A549 (cell line): ENCODE measurements around the gene TDRD9. TPM values are rescaled to one million over a fixed set of nuclear protein-coding genes. Genes with fewer than 3 reads are reported as not detected.

Source experiments
- ATAC-seq, 2 experiments: fragments of 200-7000 bp in 1 of 2; fragments of >200 bp in 1 of 2; cut with Nextera tagmentation in 1 of 2; cut with Tn5 transposase in 1 of 2; 3 replicates each; pipeline versions ENCODE4 v1.8.0 to v1.9.1; 2018 to 2020; ENCODE audit warnings: mild to moderate bottlenecking in 1 of 2, moderate library complexity in 1 of 2
- CTCF ChIA-PET: fragments of 300-600 bp; sonication (Branson Sonifier 250); formaldehyde crosslinking; extraction: SDS; loops from one replicate; lab custom pipeline; 2021; ENCODE audit warnings: antibody characterized with exemption, inconsistent platforms; lab: Yijun Ruan, JAX
- POLR2A ChIA-PET: fragments of 350-600 bp; formaldehyde crosslinking; extraction: SDS; loops from one replicate; lab custom pipeline; 2021; ENCODE audit warnings: antibody characterized with exemption, inconsistent platforms; lab: Yijun Ruan, JAX
- DNase-seq, 2 experiments: peaks; one replicate each; pipeline versions ENCODE4 v3.0.0 to v3.0.0-alpha.2; 2011 to 2016; ENCODE audit warnings: low read depth in 1 of 2, low spot score in 1 of 2
- FAIRE-seq: peaks from 2 replicates; lab custom pipeline; 2011; peaks lifted over from hg19 to GRCh38; lab: Jason Lieb, UNC
- H3K27ac ChIP-seq, 2 experiments: fragments of >200 bp; sonication (Bioruptor Twin); formaldehyde crosslinking; 3 replicates each; pipeline ENCODE4 v1.5.1; 2016 to 2017
- H3K4me1 ChIP-seq: fragments of >200 bp; sonication (Bioruptor Twin); formaldehyde crosslinking; 3 replicates; pipeline ENCODE4 v1.6.1; 2016
- H3K4me2 ChIP-seq: fragments of >200 bp; sonication (Bioruptor Twin); formaldehyde crosslinking; 3 replicates; pipeline ENCODE4 v1.6.1; 2016
- H3K4me3 ChIP-seq: fragments of >200 bp; sonication (Bioruptor Twin); formaldehyde crosslinking; 3 replicates; pipeline ENCODE4 v1.5.1; 2016
- H3K9me3 ChIP-seq: fragments of >200 bp; sonication (Bioruptor Twin); formaldehyde crosslinking; 3 replicates; pipeline ENCODE4 v1.6.1; 2016
- CBX2 ChIP-seq: fragments of 200-600 bp; sonication (generic); IDR thresholded peaks from 2 replicates; pipeline ENCODE4 v1.6.1; 2016; ENCODE audit warnings: low read depth, mild to moderate bottlenecking, borderline replicate concordance
- CBX8 ChIP-seq: fragments of 200-600 bp; sonication (generic); IDR thresholded peaks from 2 replicates; pipeline ENCODE4 v1.6.1; 2016
- CHD4 ChIP-seq: fragments of 200-600 bp; sonication (generic); IDR thresholded peaks from 2 replicates; pipeline ENCODE4 v1.6.1; 2016; ENCODE audit warnings: antibody characterized with exemption, mild to moderate bottlenecking, borderline replicate concordance
- FOSL2 ChIP-seq, 2 experiments: fragments of 450-650 bp in 1 of 2; fragments of >200 bp in 1 of 2; sonication (Bioruptor Twin) in 1 of 2; formaldehyde crosslinking; IDR thresholded peaks; 2 replicates each; pipeline versions ENCODE4 v1.5.0 to v1.6.1; 2016 to 2020; ENCODE audit warnings: mild to moderate bottlenecking in 1 of 2, moderate library complexity in 1 of 2
- HDAC2 ChIP-seq: fragments of 200-600 bp; sonication (generic); IDR thresholded peaks from 2 replicates; pipeline ENCODE4 v1.6.1; 2016
- HOXB5 ChIP-seq: fragments of 250-450 bp; sonication (Bioruptor Pico); IDR thresholded peaks from 2 replicates; pipeline ENCODE4 v1.5.0; 2020; ENCODE audit warnings: mild to moderate bottlenecking, moderate library complexity
- KDM5A ChIP-seq: fragments of 200-600 bp; sonication (generic); IDR thresholded peaks from 2 replicates; pipeline ENCODE4 v1.6.1; 2016; ENCODE audit warnings: antibody characterized with exemption, mild to moderate bottlenecking
- MYC ChIP-seq: IDR thresholded peaks from 2 replicates; pipeline ENCODE4 v1.6.1; 2012; ENCODE audit warnings: mild to moderate bottlenecking, inconsistent platforms, low read length, improper control_type of control experiment, borderline replicate concordance
- RAD21 ChIP-seq, 2 experiments: fragments of >200 bp in 1 of 2; sonication (Bioruptor Twin) in 1 of 2; formaldehyde crosslinking in 1 of 2; IDR thresholded peaks in 1 of 2; conservative IDR thresholded peaks in 1 of 2; 2 replicates in 1 of 2; 3 replicates in 1 of 2; pipeline ENCODE4 v1.6.1; 2012 to 2018; ENCODE audit warnings: inconsistent platforms in 1 of 2
- RFX5 ChIP-seq: fragments of 450-650 bp; IDR thresholded peaks from 2 replicates; pipeline ENCODE4 v1.7.1; 2014; ENCODE audit warnings: antibody characterized with exemption, mild to moderate bottlenecking, moderate library complexity
- RNF2 ChIP-seq: fragments of 200-600 bp; sonication (generic); IDR thresholded peaks from 2 replicates; pipeline ENCODE4 v1.6.1; 2016; ENCODE audit warnings: low read depth, mild to moderate bottlenecking, antibody characterized with exemption, moderate library complexity, borderline replicate concordance
- SMC3 ChIP-seq: fragments of >200 bp; sonication (Bioruptor Twin); formaldehyde crosslinking; IDR thresholded peaks from 3 replicates; pipeline ENCODE4 v1.6.1; 2018; ENCODE audit warnings: inconsistent platforms
- TFCP2L1 ChIP-seq: fragments of 250-450 bp; sonication (Bioruptor Pico); IDR thresholded peaks from 2 replicates; pipeline ENCODE4 v1.5.0; 2021; ENCODE audit warnings: mild to moderate bottlenecking
- ZNF302 ChIP-seq: fragments of 250-450 bp; sonication (Bioruptor Pico); IDR thresholded peaks from 2 replicates; pipeline ENCODE4 v1.9.0; 2021; ENCODE audit warnings: inconsistent platforms, mild to moderate bottlenecking, moderate library complexity
- WGBS: methylation state at CpG from one replicate; pipeline ENCODE4 v1.1.6; 2017; ENCODE audit errors: missing lambda C conversion rate; 5-methylcytosine and 5-hydroxymethylcytosine counted together
- polyA plus RNA-seq, 4 experiments: library from polyadenylated mRNA; depleted of rRNA in 3 of 4; stranded (reverse); fragments of >200 nt; fragmentation: RNase III in 1 of 4; extraction: RNeasy Plus Mini Kit Qiagen cat#74134 plus additional on column Dnase treatment in 1 of 4; gene quantifications; 2 replicates in 3 of 4; 3 replicates in 1 of 4; pipeline ENCODE4 v1.2.3, GENCODE V29; 2011 to 2017
- TF ChIP-seq, protein P1 (sequence below): fragments of 200-600 bp; sonication (generic); IDR thresholded peaks from 2 replicates; pipeline ENCODE4 v1.6.1; 2016; ENCODE audit warnings: antibody characterized with exemption, mild to moderate bottlenecking, moderate library complexity
- TF ChIP-seq, protein P2 (sequence below): fragments of >200 bp; sonication (Bioruptor Twin); formaldehyde crosslinking; IDR thresholded peaks from 3 replicates; pipeline ENCODE4 v1.6.1; 2016
- TF ChIP-seq, protein P3 (sequence below): IDR thresholded peaks from 2 replicates; pipeline ENCODE4 v1.6.1; 2012

TDRD9 gene
- polyA plus RNA-seq, 2 of the 4 experiments (the other 2 are of a cell fraction): 0.04 TPM; not detected in 1

DNA sequence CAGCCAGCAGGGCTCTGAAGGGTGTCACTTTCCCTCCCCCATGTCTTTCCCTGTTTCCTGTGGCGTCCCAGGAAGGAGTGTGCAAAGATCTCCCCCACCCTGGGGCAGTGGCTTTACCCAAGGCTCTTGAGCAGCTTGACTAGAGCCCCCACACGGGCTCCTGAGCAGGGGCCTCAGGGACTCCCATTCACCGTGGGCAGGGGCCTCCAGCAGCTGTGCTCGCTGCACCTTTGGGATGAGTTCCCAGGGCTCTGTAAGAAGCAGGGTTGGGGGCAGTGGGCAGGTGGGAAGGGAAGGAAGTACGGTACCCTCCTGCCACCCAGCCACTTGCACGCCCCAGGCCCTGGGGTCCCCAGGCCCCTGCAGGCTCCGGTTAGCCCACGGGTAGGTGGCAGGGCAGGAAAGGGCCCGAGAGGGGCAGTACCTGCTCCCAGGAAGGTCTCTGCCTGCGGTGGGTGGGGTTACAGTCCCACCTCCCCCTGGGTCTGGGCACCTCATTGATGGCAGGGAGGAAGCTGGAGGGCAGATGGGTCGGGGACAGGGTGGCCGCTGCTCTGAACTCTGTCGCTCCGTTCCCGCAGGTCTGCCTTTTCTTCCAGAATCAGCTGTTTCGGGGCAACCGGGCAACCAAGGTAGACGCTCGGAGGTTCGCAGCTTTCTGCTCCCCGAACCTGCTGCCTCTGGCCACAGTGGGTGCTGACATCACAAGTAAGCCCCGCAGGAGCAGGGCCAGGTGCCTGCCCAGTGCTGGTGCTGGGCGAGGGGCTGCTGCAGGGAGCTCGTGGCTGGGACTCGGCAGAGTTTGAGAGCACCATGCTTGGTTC, 170.2 kb downstream of the TDRD9 start:
- Histone ChIP-seq H3K4me1 (peaks cover 5% of the 10 kb centered on the region; the same call in 2 of the 3 replicates), H3K27ac (no peak overlapping the region), H3K4me2 (no peak overlapping the region), H3K4me3 (no peak overlapping the region), H3K9me3 (no peaks in the 10 kb centered on the region)
- TF ChIP-seq RFX5: no peak
- no peak for TF ChIP-seq KDM5A
- TF ChIP-seq, protein P1, sequence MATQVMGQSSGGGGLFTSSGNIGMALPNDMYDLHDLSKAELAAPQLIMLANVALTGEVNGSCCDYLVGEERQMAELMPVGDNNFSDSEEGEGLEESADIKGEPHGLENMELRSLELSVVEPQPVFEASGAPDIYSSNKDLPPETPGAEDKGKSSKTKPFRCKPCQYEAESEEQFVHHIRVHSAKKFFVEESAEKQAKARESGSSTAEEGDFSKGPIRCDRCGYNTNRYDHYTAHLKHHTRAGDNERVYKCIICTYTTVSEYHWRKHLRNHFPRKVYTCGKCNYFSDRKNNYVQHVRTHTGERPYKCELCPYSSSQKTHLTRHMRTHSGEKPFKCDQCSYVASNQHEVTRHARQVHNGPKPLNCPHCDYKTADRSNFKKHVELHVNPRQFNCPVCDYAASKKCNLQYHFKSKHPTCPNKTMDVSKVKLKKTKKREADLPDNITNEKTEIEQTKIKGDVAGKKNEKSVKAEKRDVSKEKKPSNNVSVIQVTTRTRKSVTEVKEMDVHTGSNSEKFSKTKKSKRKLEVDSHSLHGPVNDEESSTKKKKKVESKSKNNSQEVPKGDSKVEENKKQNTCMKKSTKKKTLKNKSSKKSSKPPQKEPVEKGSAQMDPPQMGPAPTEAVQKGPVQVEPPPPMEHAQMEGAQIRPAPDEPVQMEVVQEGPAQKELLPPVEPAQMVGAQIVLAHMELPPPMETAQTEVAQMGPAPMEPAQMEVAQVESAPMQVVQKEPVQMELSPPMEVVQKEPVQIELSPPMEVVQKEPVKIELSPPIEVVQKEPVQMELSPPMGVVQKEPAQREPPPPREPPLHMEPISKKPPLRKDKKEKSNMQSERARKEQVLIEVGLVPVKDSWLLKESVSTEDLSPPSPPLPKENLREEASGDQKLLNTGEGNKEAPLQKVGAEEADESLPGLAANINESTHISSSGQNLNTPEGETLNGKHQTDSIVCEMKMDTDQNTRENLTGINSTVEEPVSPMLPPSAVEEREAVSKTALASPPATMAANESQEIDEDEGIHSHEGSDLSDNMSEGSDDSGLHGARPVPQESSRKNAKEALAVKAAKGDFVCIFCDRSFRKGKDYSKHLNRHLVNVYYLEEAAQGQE: no peak
- TF ChIP-seq CBX8: no peak
- no peak for TF ChIP-seq RAD21 (conservative IDR thresholded peaks at IDR 0.05 in 1 of 2, IDR thresholded peaks at IDR 0.05 in 1 of 2)
- no peak for TF ChIP-seq HOXB5 (CRISPR knock-in tag)
- TF ChIP-seq MYC: no peak
- TF ChIP-seq, protein P2, sequence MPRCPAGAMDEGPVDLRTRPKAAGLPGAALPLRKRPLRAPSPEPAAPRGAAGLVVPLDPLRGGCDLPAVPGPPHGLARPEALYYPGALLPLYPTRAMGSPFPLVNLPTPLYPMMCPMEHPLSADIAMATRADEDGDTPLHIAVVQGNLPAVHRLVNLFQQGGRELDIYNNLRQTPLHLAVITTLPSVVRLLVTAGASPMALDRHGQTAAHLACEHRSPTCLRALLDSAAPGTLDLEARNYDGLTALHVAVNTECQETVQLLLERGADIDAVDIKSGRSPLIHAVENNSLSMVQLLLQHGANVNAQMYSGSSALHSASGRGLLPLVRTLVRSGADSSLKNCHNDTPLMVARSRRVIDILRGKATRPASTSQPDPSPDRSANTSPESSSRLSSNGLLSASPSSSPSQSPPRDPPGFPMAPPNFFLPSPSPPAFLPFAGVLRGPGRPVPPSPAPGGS: no peak
- no peak for TF ChIP-seq FOSL2 (IDR thresholded peaks at IDR 0.05)
- no peak for TF ChIP-seq FOSL2 (CRISPR knock-in tag; IDR thresholded peaks at IDR 0.05)
- no peak for TF ChIP-seq SMC3
- TF ChIP-seq ZNF302 (CRISPR knock-in tag): no peak
- no peak for TF ChIP-seq RNF2
- TF ChIP-seq, protein P3, sequence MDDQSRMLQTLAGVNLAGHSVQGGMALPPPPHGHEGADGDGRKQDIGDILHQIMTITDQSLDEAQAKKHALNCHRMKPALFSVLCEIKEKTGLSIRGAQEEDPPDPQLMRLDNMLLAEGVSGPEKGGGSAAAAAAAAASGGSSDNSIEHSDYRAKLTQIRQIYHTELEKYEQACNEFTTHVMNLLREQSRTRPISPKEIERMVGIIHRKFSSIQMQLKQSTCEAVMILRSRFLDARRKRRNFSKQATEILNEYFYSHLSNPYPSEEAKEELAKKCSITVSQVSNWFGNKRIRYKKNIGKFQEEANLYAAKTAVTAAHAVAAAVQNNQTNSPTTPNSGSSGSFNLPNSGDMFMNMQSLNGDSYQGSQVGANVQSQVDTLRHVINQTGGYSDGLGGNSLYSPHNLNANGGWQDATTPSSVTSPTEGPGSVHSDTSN: no peak
- no peak for TF ChIP-seq CHD4
- no peak for TF ChIP-seq HDAC2
- no peak for TF ChIP-seq TFCP2L1
- no peak for TF ChIP-seq CBX2
- FAIRE-seq (no peak), DNase-seq (no peak), ATAC-seq (no peak)
- WGBS: 50% methylated on average over 9 of the region's 25 CpGs
- ChIA-PET CTCF (interaction anchor here (1.1 to 3.8 kb wide), 4 partner anchors 11 to 466 kb away, joined by 3 to 20 read pairs (median 4); no protein-coding TSS in a partner anchor), POLR2A (no interaction called here)
